Measurements from ENCODE around the gene DLG1.

- TF ChIP-seq POLR2A (IDR thresholded peaks at IDR 0.05) (no peak), CTCF (IDR thresholded peaks at IDR 0.05) (no peak)
Observed at GRCh38 chr3:197027896-197028727, 270.3 kb downstream of the DLG1 start.
